HEK293 (cell line): ENCODE results near the gene AK1.

ENCODE experiments used
- CTCF ChIA-PET: fragments of 350-600 bp; formaldehyde crosslinking; extraction: SDS; loops from one replicate; lab custom pipeline; 2021; ENCODE audit warnings: antibody characterized with exemption; lab: Yijun Ruan, JAX
- POLR2A ChIA-PET: fragments of 300-600 bp; formaldehyde crosslinking; extraction: SDS; loops from one replicate; lab custom pipeline; 2020; ENCODE audit warnings: antibody characterized with exemption, inconsistent platforms; lab: Yijun Ruan, JAX
- H3K27ac ChIP-seq: fragments of 200-500 bp; sonication (Bioruptor generic); 2 replicates; pipeline ENCODE4 v1.5.1; 2014; ENCODE audit warnings: low read depth, low read length, control low read depth, inconsistent platforms; ENCODE audit errors: extremely low read depth
- H3K36me3 ChIP-seq, 2 experiments: fragments of 200-500 bp in 1 of 2; sonication (Bioruptor generic) in 1 of 2; 1 replicate in 1 of 2; 2 replicates in 1 of 2; pipeline ENCODE4 v1.5.1; 2014 to 2017; ENCODE audit warnings: inconsistent platforms in 2 of 2, low read length in 2 of 2; ENCODE audit not compliant: control insufficient read depth in 2 of 2, insufficient read depth in 1 of 2
- H3K4me1 ChIP-seq: fragments of 200-500 bp; sonication (Bioruptor generic); 2 replicates; pipeline ENCODE4 v1.5.1; 2014; ENCODE audit warnings: mild to moderate bottlenecking, low read length, inconsistent platforms; ENCODE audit not compliant: control insufficient read depth, insufficient read depth
- H3K4me3 ChIP-seq: 2 replicates; pipeline ENCODE4 v1.5.1; 2011; ENCODE audit warnings: low read depth, mild to moderate bottlenecking, control low read depth, low read length, moderate library complexity
- H3K9me3 ChIP-seq: fragments of 200-500 bp; sonication (Bioruptor generic); 2 replicates; pipeline ENCODE4 v1.5.1; 2014; ENCODE audit warnings: low read depth, low read length, inconsistent platforms; ENCODE audit not compliant: control insufficient read depth, insufficient read depth
- MEIS1 ChIP-seq: sonication (generic); formaldehyde crosslinking; IDR thresholded peaks from 2 replicates; pipeline ENCODE4 v1.8.1; 2022; ENCODE audit warnings: missing genetic modification reagents, mild to moderate bottlenecking, borderline replicate concordance
- ZEB2 ChIP-seq: fragments of 450-650 bp; formaldehyde crosslinking; IDR thresholded peaks from 2 replicates; pipeline ENCODE4 v1.5.1; 2016; ENCODE audit warnings: missing biosample characterization, missing genetic modification characterization
- ZFHX2 ChIP-seq: fragments of 450-650 bp; formaldehyde crosslinking; conservative IDR thresholded peaks from 2 replicates; pipeline ENCODE4 v1.5.1; 2016; ENCODE audit warnings: missing biosample characterization, missing genetic modification characterization
- ZNF157 ChIP-seq: fragments of 450-650 bp; formaldehyde crosslinking; IDR thresholded peaks from 2 replicates; pipeline ENCODE4 v1.5.1; 2016; ENCODE audit warnings: missing biosample characterization, missing genetic modification characterization
- ZNF248 ChIP-seq: fragments of 450-650 bp; formaldehyde crosslinking; IDR thresholded peaks from 2 replicates; pipeline ENCODE4 v1.5.1; 2017; ENCODE audit warnings: missing biosample characterization, missing genetic modification characterization
- ZNF610 ChIP-seq: fragments of 450-650 bp; formaldehyde crosslinking; IDR thresholded peaks from 2 replicates; pipeline ENCODE4 v1.5.1; 2016; ENCODE audit warnings: missing biosample characterization, missing genetic modification characterization, borderline replicate concordance
- ZNF664 ChIP-seq: fragments of 450-650 bp; formaldehyde crosslinking; IDR thresholded peaks from 2 replicates; pipeline ENCODE4 v1.5.1; 2016; ENCODE audit warnings: missing biosample characterization, missing genetic modification characterization
- ZNF701 ChIP-seq: fragments of 450-650 bp; formaldehyde crosslinking; IDR thresholded peaks from 2 replicates; pipeline ENCODE4 v1.5.1; 2016; ENCODE audit warnings: missing biosample characterization, missing genetic modification characterization
- TF ChIP-seq, protein P1 (sequence below): fragments of 450-650 bp; IDR thresholded peaks from 2 replicates; pipeline ENCODE4 v1.5.1; 2018; ENCODE audit warnings: missing biosample characterization, mild to moderate bottlenecking, missing genetic modification characterization
- TF ChIP-seq, protein P2 (sequence below): fragments of 450-650 bp; formaldehyde crosslinking; IDR thresholded peaks from 2 replicates; pipeline ENCODE4 v1.5.1; 2016; ENCODE audit warnings: missing biosample characterization, missing genetic modification characterization, borderline replicate concordance
- TF ChIP-seq, protein P3 (sequence below): fragments of 450-650 bp; formaldehyde crosslinking; IDR thresholded peaks from 2 replicates; pipeline ENCODE4 v1.5.1; 2016; ENCODE audit warnings: missing biosample characterization, missing genetic modification characterization
- TF ChIP-seq, protein P4 (sequence below): sonication (generic); formaldehyde crosslinking; IDR thresholded peaks from 2 replicates; pipeline ENCODE4 v1.8.1; 2022; ENCODE audit warnings: mild to moderate bottlenecking, moderate library complexity, missing genetic modification reagents
- TF ChIP-seq, protein P5 (sequence below): fragments of 450-650 bp; formaldehyde crosslinking; IDR thresholded peaks from 2 replicates; pipeline ENCODE4 v1.5.1; 2016; ENCODE audit warnings: missing biosample characterization, missing genetic modification characterization

Gene AK1

DNA sequence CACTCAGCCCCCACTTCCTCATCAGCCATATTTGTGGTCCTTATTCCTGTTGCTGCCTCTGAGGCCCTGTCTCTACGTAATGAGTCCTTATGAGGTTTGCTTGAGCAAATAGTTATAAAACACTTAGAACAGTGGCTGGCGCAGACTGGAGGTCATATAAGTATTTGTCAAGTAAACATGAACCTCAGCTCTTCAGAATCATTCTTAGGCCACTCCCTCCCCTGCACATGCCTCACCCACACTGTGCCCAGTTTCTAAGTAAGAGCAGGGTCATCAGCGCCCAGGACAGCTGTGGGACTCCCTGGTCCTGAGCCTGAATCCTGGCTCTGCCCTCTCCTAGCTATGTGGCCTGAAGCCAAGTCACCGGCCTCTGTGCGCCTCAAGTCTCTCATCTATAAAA, 35.4 kb upstream of the AK1 start:
- CTCF ChIA-PET, result interaction anchor here (0.6 to 1.6 kb wide), 7 partner anchors 9 to 790 kb away, joined by 3 to 7 read pairs (median 4); no protein-coding TSS in a partner anchor
- POLR2A ChIA-PET, result no interaction called here

DNA sequence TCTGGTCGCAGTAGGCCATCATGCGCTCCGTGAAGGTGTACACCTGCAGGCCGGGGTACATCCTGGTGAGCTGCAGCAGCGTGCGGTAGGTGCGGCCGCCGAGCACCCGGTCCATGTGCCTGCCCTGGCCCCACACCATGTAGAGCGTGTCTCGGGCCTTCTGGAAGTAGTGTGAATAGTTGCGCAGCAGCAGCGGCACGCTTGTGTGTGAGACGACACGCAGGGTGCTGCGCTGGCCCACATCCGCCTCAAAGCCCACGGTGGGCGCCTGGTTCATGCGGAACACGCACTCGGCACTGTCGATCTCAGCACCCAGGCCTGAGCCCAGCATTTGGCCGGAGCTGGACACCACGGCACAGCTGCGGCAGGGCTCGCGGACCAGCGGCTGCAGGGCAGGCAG, 34.8 kb upstream of the AK1 start:
- Histone ChIP-seq H3K9me3 (no peaks in the 10 kb centered on the region), H3K27ac (no peak overlapping the region), H3K4me3 (no peak overlapping the region), H3K4me1 (peaks cover 2% of the 10 kb centered on the region; the same call in 1 of the 2 replicates), H3K36me3 (peaks cover 0 to 31% of the 10 kb centered on the region in 2 experiments; a peak in 2 of 3 replicates)
- CTCF ChIA-PET, result interaction anchor here (0.7 to 1.6 kb wide), 5 partner anchors 9 to 205 kb away, joined by 3 to 7 read pairs (median 3); no protein-coding TSS in a partner anchor
- no peak for TF ChIP-seq ZNF157
- TF ChIP-seq ZNF248 (tag by site-specific recombination), result no peak
- TF ChIP-seq, protein P1, sequence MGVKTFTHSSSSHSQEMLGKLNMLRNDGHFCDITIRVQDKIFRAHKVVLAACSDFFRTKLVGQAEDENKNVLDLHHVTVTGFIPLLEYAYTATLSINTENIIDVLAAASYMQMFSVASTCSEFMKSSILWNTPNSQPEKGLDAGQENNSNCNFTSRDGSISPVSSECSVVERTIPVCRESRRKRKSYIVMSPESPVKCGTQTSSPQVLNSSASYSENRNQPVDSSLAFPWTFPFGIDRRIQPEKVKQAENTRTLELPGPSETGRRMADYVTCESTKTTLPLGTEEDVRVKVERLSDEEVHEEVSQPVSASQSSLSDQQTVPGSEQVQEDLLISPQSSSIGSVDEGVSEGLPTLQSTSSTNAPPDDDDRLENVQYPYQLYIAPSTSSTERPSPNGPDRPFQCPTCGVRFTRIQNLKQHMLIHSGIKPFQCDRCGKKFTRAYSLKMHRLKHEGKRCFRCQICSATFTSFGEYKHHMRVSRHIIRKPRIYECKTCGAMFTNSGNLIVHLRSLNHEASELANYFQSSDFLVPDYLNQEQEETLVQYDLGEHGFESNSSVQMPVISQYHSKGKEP (tag by site-specific recombination), result no peak
- TF ChIP-seq, protein P2, sequence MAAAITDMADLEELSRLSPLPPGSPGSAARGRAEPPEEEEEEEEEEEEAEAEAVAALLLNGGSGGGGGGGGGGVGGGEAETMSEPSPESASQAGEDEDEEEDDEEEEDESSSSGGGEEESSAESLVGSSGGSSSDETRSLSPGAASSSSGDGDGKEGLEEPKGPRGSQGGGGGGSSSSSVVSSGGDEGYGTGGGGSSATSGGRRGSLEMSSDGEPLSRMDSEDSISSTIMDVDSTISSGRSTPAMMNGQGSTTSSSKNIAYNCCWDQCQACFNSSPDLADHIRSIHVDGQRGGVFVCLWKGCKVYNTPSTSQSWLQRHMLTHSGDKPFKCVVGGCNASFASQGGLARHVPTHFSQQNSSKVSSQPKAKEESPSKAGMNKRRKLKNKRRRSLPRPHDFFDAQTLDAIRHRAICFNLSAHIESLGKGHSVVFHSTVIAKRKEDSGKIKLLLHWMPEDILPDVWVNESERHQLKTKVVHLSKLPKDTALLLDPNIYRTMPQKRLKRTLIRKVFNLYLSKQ, result no peak
- TF ChIP-seq ZEB2 (tag by site-specific recombination), result no peak
- TF ChIP-seq MEIS1 (CRISPR knock-in tag), result no peak
- no peak for TF ChIP-seq ZNF664 (tag by site-specific recombination)
- TF ChIP-seq, protein P3, sequence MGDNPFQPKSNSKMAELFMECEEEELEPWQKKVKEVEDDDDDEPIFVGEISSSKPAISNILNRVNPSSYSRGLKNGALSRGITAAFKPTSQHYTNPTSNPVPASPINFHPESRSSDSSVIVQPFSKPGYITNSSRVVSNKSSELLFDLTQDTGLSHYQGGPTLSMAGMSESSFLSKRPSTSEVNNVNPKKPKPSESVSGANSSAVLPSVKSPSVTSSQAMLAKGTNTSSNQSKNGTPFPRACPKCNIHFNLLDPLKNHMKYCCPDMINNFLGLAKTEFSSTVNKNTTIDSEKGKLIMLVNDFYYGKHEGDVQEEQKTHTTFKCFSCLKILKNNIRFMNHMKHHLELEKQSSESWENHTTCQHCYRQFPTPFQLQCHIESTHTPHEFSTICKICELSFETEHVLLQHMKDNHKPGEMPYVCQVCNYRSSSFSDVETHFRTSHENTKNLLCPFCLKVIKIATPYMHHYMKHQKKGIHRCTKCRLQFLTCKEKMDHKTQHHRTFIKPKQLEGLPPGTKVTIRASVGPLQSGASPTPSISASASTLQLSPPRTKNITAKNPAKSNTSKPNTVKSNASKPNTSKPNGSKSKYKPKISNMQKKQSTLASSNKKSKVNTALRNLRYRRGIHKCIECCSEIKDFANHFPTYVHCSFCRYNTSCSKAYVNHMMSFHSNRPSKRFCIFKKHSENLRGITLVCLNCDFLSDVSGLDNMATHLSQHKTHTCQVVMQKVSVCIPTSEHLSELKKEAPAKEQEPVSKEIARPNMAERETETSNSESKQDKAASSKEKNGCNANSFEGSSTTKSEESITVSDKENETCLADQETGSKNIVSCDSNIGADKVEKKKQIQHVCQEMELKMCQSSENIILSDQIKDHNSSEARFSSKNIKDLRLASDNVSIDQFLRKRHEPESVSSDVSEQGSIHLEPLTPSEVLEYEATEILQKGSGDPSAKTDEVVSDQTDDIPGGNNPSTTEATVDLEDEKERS (tag by site-specific recombination), result no peak
- TF ChIP-seq ZFHX2 (tag by site-specific recombination), result no peak
- TF ChIP-seq, protein P4, sequence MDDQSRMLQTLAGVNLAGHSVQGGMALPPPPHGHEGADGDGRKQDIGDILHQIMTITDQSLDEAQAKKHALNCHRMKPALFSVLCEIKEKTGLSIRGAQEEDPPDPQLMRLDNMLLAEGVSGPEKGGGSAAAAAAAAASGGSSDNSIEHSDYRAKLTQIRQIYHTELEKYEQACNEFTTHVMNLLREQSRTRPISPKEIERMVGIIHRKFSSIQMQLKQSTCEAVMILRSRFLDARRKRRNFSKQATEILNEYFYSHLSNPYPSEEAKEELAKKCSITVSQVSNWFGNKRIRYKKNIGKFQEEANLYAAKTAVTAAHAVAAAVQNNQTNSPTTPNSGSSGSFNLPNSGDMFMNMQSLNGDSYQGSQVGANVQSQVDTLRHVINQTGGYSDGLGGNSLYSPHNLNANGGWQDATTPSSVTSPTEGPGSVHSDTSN (CRISPR knock-in tag), result no peak
- TF ChIP-seq, protein P5, sequence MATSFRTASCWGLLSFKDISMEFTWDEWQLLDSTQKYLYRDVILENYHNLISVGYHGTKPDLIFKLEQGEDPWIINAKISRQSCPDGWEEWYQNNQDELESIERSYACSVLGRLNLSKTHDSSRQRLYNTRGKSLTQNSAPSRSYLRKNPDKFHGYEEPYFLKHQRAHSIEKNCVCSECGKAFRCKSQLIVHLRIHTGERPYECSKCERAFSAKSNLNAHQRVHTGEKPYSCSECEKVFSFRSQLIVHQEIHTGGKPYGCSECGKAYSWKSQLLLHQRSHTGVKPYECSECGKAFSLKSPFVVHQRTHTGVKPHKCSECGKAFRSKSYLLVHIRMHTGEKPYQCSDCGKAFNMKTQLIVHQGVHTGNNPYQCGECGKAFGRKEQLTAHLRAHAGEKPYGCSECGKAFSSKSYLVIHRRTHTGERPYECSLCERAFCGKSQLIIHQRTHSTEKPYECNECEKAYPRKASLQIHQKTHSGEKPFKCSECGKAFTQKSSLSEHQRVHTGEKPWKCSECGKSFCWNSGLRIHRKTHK, result no peak
- POLR2A ChIA-PET, result no interaction called here

More for the DNA sequence above, 35.4 kb upstream of the AK1 start:
- peaks cover 3% of the 10 kb centered on the region; the same call in 1 of the 2 replicates for H3K4me1 ChIP-seq
- no peak overlapping the region for H3K4me3 ChIP-seq
- TF ChIP-seq ZNF610 (tag by site-specific recombination) (no peak), ZNF701 (tag by site-specific recombination) (no peak)
- no peaks in the 10 kb centered on the region for H3K9me3 ChIP-seq
- H3K36me3 ChIP-seq, result peaks cover 0 to 31% of the 10 kb centered on the region in 2 experiments; a peak in 2 of 3 replicates
- H3K27ac ChIP-seq, result no peak overlapping the region
